KMS-11 (cell line): ENCODE data around the gene SMTNL1.

Experiments
- H2AFZ ChIP-seq: fragments of 200-600 bp; sonication (generic); 2 replicates; pipeline ENCODE4 v1.6.1; 2016; ENCODE audit warnings: antibody characterized with exemption, mixed run types, low read depth
- H3K27ac ChIP-seq: fragments of 200-600 bp; sonication (generic); 2 replicates; pipeline ENCODE4 v1.6.1; 2016; ENCODE audit warnings: mild to moderate bottlenecking, mixed run types
- H3K27me3 ChIP-seq: fragments of 200-600 bp; sonication (generic); 2 replicates; pipeline ENCODE4 v1.6.1; 2017; ENCODE audit warnings: mild to moderate bottlenecking, low read depth, mixed run types, moderate library complexity; ENCODE audit not compliant: insufficient read depth
- H3K36me3 ChIP-seq: fragments of 200-600 bp; sonication (generic); 2 replicates; pipeline ENCODE4 v1.6.1; 2017; ENCODE audit warnings: mild to moderate bottlenecking, mixed run types; ENCODE audit not compliant: insufficient read depth
- H3K4me1 ChIP-seq: fragments of 200-600 bp; sonication (generic); 2 replicates; pipeline ENCODE4 v1.6.1; 2016; ENCODE audit warnings: mild to moderate bottlenecking, low read depth, mixed run types; ENCODE audit not compliant: poor library complexity, severe bottlenecking
- H3K4me2 ChIP-seq: fragments of 200-600 bp; sonication (generic); 2 replicates; pipeline ENCODE4 v1.7.0; 2016; ENCODE audit warnings: mild to moderate bottlenecking, mixed run types
- H3K4me3 ChIP-seq: fragments of 200-600 bp; sonication (generic); IDR thresholded peaks from 2 replicates; pipeline ENCODE4 v1.6.1; 2017; ENCODE audit warnings: low read depth, low read length, mixed read lengths; ENCODE audit not compliant: insufficient read depth
- H3K79me2 ChIP-seq: fragments of 200-600 bp; sonication (generic); 2 replicates; pipeline ENCODE4 v1.6.1; 2016; ENCODE audit warnings: low read depth, mixed run types; ENCODE audit not compliant: insufficient read depth
- H3K9ac ChIP-seq: fragments of 200-600 bp; sonication (generic); 2 replicates; pipeline ENCODE4 v1.6.1; 2016; ENCODE audit warnings: mild to moderate bottlenecking, mixed run types
- H4K20me1 ChIP-seq: fragments of 200-600 bp; sonication (generic); 2 replicates; pipeline ENCODE4 v1.6.1; 2016; ENCODE audit warnings: mild to moderate bottlenecking, mixed run types; ENCODE audit not compliant: insufficient read depth
- CTCF ChIP-seq: fragments of 200-600 bp; sonication (generic); conservative IDR thresholded peaks from 2 replicates; pipeline ENCODE4 v1.6.1; 2017; ENCODE audit warnings: low read depth, mild to moderate bottlenecking, antibody characterized with exemption, low read length, moderate library complexity, mixed read lengths

SMTNL1 gene

GRCh38 chr11:57542582-57542981 is 5.2 kb downstream of the SMTNL1 start:
- TF ChIP-seq CTCF = no peak
- H3K27ac ChIP-seq = no peak overlapping the region
- no peaks in the 10 kb centered on the region for H3K36me3 ChIP-seq
- H3K4me1 ChIP-seq = peaks cover under 1% of the 10 kb centered on the region
- no peak overlapping the region for H3K4me3 ChIP-seq
- H3K9ac ChIP-seq = no peak overlapping the region
- no peaks in the 10 kb centered on the region for H4K20me1 ChIP-seq
- no peak overlapping the region for H2AFZ ChIP-seq
- H3K79me2 ChIP-seq = no peaks in the 10 kb centered on the region
- no peak overlapping the region for H3K4me2 ChIP-seq
- no peaks in the 10 kb centered on the region for H3K27me3 ChIP-seq

- Histone ChIP-seq H3K4me2 (no peak overlapping the region), H3K79me2 (no peaks in the 10 kb centered on the region), H2AFZ (no peak overlapping the region), H3K36me3 (no peaks in the 10 kb centered on the region), H3K9ac (no peak overlapping the region), H3K4me3 (no peak overlapping the region), H4K20me1 (no peaks in the 10 kb centered on the region), H3K27me3 (no peaks in the 10 kb centered on the region), H3K4me1 (peaks cover 7% of the 10 kb centered on the region), H3K27ac (no peak overlapping the region)
- TF ChIP-seq CTCF = no peak
Observed at GRCh38 chr11:57543593-57543992, 6.2 kb downstream of the SMTNL1 start.

- Histone ChIP-seq H3K27me3 (no peaks in the 10 kb centered on the region), H3K4me2 (no peak overlapping the region), H3K4me1 (peaks cover 7% of the 10 kb centered on the region), H2AFZ (no peak overlapping the region), H4K20me1 (no peaks in the 10 kb centered on the region), H3K79me2 (no peaks in the 10 kb centered on the region), H3K27ac (no peak overlapping the region), H3K4me3 (no peak overlapping the region), H3K36me3 (no peaks in the 10 kb centered on the region), H3K9ac (no peak overlapping the region)
- TF ChIP-seq CTCF = no peak
Observed at GRCh38 chr11:57544566-57544965, 7.2 kb downstream of the SMTNL1 start.

- Histone ChIP-seq H4K20me1 (no peaks in the 10 kb centered on the region), H3K36me3 (no peaks in the 10 kb centered on the region), H2AFZ (no peak overlapping the region), H3K79me2 (no peaks in the 10 kb centered on the region), H3K4me2 (no peak overlapping the region), H3K9ac (no peak overlapping the region), H3K27ac (no peak overlapping the region), H3K4me3 (no peak overlapping the region), H3K4me1 (peaks cover 7% of the 10 kb centered on the region), H3K27me3 (no peaks in the 10 kb centered on the region)
- TF ChIP-seq CTCF = no peak
Observed at GRCh38 chr11:57545883-57546282, 8.5 kb downstream of the SMTNL1 start.
